ENCODE data around the gene PYURF.

Gene PYURF

GRCh38 chr4:88503344-88503743 is 20.2 kb downstream of the PYURF start:
- no peak for DNase-seq

DNA sequence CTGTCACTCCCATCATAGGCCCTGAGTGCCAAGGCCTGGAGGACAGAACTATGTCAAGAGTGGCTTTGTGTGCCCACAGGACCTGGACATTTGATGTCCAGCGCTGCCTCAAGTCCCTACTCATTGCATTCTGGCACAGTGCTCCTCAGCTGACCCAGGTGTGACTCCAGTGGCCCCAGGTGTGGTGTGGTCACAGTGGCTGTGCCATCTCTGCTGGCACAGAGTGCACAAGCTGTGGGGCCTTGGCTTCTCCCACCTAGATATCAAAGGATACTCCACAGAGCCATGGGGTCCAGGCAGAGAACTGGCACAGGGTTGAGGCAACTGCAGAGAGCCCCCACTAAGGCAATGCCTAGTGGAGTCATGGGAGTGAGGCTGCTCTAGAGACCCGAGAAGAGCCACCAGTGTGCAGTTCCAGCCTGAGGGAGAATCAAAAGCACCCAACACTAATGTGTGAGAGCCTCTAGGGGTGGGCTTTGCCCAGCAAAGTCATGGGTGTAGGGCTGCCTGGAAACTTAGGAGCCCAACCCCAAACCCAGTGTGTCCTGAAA is 25.6 kb downstream of the PYURF start:
- DNase-seq, result no peak

- no peak for DNase-seq
These were observed 34.3 kb downstream of the PYURF start for GRCh38 chr4:88489100-88489761.

DNA sequence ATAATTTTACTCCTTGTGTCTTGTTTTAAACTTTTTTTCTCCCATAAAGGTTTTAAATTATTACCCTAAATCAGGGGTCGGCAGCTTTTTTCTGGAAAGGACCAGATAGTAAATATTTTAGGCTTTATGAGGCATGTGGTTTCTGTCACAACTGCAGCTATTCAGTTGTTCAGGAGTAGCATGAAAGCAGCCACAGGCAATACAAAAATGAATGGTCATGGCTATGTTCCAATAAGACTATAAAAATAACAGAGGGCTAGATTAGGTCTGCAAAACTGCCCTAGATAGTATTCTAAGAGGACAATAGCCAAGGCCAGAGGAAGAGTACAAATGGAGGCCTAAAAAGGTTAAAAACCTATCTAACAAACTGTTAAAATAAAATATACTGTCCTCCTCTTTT is 42.0 kb downstream of the PYURF start:
- no peak for DNase-seq

DNA sequence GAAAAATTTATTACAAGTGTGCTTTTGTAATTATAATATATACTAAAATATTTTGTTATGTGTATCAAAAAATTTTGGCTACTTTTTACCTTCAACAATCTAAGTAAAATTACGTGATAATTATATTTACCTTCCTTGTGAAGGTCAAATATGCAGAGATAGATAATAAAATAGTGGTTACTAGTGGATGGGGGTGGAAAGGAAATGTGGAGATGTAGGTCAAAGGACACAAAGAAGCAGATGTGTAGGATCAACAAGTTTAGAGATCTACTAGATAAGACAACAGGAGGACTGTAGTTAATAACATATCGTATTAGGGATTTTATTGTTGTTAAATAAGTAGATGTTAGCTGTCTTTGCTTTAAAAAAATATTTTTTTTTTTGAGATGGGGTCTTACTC is 45.3 kb downstream of the PYURF start:
- DNase-seq, result no peak

- no peak for DNase-seq
These were observed 46.2 kb downstream of the PYURF start for GRCh38 chr4:88477229-88477860.
